ENCODE results near the gene SLC9A2. TPM values are rescaled to one million over a fixed set of nuclear protein-coding genes. Genes with fewer than 3 reads are reported as not detected.
A peak's percentile ranks its signal among the peaks of the same experiment; 100 is the strongest.

SLC9A2 gene
- total and polyA plus RNA-seq, 2 of the 13 experiments (the other 11 are each of a cell fraction or from before 2014, with no cell fraction given), result 0.02 TPM; not detected in 1

DNA sequence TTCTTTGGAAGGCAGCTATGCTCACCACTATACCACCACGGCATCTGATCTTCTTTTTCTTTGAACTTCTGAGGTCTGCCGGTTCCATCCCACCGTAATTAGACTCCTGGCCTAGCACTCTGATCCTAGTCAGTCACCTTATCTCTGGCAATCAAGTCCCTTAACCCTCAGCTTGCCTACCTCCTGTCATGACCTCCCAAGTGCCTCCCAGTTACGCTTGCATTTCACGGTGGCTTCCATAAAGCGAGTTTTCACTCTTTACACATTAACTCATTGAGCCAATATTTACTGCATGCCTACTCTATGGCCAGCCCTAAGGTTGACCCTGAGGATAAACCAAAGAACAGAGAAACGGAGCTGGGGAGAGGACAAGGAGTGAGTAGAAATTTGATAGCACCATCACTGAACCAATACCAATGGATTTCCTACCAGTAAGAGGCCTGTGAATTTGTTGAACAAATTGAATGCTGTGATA, 104.7 kb downstream of the SLC9A2 start (continued):
- TF ChIP-seq ZSCAN12 (CRISPR knock-in tag; IDR thresholded peaks at IDR 0.05) (no peak), ZNF615 (CRISPR knock-in tag; IDR thresholded peaks at IDR 0.05; ENCODE audit: borderline replicate concordance) (0 out of 2 replicates have a peak, but pooled peaks have one; percentile 36), ZNF816 (CRISPR knock-in tag; IDR thresholded peaks at IDR 0.05; ENCODE audit: borderline replicate concordance) (no peak), HMGXB4 (CRISPR knock-in tag; IDR thresholded peaks at IDR 0.05; ENCODE audit: borderline replicate concordance in 1 of 2, low read depth in 1 of 2) (peak; percentile 18 to 42; a peak in 2 of 4 replicates), GPBP1L1 (CRISPR knock-in tag; IDR thresholded peaks at IDR 0.05) (no peak), ZIK1 (CRISPR knock-in tag; IDR thresholded peaks at IDR 0.05; ENCODE audit: borderline replicate concordance, low read depth) (no peak), ZNF17 (CRISPR knock-in tag; IDR thresholded peaks at IDR 0.05) (no peak), ONECUT2 (CRISPR knock-in tag; IDR thresholded peaks at IDR 0.05) (no peak; the same call in 1 of the 2 replicates), ZNF576 (CRISPR knock-in tag; IDR thresholded peaks at IDR 0.05) (no peak), ZNF205 (CRISPR knock-in tag; IDR thresholded peaks at IDR 0.05) (peak; percentile 67; the same call in 1 of the 2 replicates), NFE2L2 (IDR thresholded peaks at IDR 0.05; ENCODE audit: low read length) (no peak)
- TF ChIP-seq, protein P1, sequence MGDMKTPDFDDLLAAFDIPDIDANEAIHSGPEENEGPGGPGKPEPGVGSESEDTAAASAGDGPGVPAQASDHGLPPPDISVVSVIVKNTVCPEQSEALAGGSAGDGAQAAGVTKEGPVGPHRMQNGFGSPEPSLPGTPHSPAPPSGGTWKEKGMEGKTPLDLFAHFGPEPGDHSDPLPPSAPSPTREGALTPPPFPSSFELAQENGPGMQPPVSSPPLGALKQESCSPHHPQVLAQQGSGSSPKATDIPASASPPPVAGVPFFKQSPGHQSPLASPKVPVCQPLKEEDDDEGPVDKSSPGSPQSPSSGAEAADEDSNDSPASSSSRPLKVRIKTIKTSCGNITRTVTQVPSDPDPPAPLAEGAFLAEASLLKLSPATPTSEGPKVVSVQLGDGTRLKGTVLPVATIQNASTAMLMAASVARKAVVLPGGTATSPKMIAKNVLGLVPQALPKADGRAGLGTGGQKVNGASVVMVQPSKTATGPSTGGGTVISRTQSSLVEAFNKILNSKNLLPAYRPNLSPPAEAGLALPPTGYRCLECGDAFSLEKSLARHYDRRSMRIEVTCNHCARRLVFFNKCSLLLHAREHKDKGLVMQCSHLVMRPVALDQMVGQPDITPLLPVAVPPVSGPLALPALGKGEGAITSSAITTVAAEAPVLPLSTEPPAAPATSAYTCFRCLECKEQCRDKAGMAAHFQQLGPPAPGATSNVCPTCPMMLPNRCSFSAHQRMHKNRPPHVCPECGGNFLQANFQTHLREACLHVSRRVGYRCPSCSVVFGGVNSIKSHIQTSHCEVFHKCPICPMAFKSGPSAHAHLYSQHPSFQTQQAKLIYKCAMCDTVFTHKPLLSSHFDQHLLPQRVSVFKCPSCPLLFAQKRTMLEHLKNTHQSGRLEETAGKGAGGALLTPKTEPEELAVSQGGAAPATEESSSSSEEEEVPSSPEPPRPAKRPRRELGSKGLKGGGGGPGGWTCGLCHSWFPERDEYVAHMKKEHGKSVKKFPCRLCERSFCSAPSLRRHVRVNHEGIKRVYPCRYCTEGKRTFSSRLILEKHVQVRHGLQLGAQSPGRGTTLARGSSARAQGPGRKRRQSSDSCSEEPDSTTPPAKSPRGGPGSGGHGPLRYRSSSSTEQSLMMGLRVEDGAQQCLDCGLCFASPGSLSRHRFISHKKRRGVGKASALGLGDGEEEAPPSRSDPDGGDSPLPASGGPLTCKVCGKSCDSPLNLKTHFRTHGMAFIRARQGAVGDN (CRISPR knock-in tag; IDR thresholded peaks at IDR 0.05), result no peak
- TF ChIP-seq, protein P2, sequence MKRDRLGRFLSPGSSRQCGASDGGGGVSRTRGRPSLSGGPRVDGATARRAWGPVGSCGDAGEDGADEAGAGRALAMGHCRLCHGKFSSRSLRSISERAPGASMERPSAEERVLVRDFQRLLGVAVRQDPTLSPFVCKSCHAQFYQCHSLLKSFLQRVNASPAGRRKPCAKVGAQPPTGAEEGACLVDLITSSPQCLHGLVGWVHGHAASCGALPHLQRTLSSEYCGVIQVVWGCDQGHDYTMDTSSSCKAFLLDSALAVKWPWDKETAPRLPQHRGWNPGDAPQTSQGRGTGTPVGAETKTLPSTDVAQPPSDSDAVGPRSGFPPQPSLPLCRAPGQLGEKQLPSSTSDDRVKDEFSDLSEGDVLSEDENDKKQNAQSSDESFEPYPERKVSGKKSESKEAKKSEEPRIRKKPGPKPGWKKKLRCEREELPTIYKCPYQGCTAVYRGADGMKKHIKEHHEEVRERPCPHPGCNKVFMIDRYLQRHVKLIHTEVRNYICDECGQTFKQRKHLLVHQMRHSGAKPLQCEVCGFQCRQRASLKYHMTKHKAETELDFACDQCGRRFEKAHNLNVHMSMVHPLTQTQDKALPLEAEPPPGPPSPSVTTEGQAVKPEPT (CRISPR knock-in tag; IDR thresholded peaks at IDR 0.05; ENCODE audit: low read depth), result 0 out of 2 replicates have a peak, but pooled peaks have one; percentile 50
- TF ChIP-seq, protein P3, sequence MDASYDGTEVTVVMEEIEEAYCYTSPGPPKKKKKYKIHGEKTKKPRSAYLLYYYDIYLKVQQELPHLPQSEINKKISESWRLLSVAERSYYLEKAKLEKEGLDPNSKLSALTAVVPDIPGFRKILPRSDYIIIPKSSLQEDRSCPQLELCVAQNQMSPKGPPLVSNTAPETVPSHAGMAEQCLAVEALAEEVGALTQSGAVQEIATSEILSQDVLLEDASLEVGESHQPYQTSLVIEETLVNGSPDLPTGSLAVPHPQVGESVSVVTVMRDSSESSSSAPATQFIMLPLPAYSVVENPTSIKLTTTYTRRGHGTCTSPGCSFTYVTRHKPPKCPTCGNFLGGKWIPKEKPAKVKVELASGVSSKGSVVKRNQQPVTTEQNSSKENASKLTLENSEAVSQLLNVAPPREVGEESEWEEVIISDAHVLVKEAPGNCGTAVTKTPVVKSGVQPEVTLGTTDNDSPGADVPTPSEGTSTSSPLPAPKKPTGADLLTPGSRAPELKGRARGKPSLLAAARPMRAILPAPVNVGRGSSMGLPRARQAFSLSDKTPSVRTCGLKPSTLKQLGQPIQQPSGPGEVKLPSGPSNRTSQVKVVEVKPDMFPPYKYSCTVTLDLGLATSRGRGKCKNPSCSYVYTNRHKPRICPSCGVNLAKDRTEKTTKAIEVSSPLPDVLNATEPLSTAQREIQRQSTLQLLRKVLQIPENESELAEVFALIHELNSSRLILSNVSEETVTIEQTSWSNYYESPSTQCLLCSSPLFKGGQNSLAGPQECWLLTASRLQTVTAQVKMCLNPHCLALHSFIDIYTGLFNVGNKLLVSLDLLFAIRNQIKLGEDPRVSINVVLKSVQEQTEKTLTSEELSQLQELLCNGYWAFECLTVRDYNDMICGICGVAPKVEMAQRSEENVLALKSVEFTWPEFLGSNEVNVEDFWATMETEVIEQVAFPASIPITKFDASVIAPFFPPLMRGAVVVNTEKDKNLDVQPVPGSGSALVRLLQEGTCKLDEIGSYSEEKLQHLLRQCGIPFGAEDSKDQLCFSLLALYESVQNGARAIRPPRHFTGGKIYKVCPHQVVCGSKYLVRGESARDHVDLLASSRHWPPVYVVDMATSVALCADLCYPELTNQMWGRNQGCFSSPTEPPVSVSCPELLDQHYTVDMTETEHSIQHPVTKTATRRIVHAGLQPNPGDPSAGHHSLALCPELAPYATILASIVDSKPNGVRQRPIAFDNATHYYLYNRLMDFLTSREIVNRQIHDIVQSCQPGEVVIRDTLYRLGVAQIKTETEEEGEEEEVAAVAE (CRISPR knock-in tag; IDR thresholded peaks at IDR 0.05; ENCODE audit: borderline replicate concordance), result no peak

All from HepG2 (cell line).